DND-41 (cell line): ENCODE results near the gene HBA2.
"Not testable (repeated sequence)": the region's sequence is repeated elsewhere in the genome, so short reads cannot be mapped to it uniquely, and the experiment has no call there.

Experiments
- ATAC-seq: fragments of 200-7000 bp; cut with Tn5 transposase; 3 replicates; pipeline ENCODE4 v1.9.1; 2021; ENCODE audit warnings: low read depth; ENCODE audit not compliant: insufficient read depth
- DNase-seq: peaks from one replicate; pipeline ENCODE4 v3.0.0-alpha.2; 2020
- H2AFZ ChIP-seq: 2 replicates; pipeline ENCODE4 v1.6.0; 2012; ENCODE audit warnings: low read depth, low read length
- H3K27ac ChIP-seq: 2 replicates; pipeline ENCODE4 v1.5.1; 2012; ENCODE audit warnings: low read length, inconsistent platforms
- H3K27me3 ChIP-seq: fragments of 200-600 bp; sonication (generic); 2 replicates; pipeline ENCODE4 v1.6.0; 2012; ENCODE audit warnings: low read length, mild to moderate bottlenecking, inconsistent platforms; ENCODE audit not compliant: insufficient read depth, poor library complexity
- H3K36me3 ChIP-seq: 2 replicates; pipeline ENCODE4 v1.5.1; 2012; ENCODE audit warnings: low read length, inconsistent platforms; ENCODE audit not compliant: insufficient read depth
- H3K4me1 ChIP-seq: 2 replicates; pipeline ENCODE4 v1.5.1; 2012; ENCODE audit warnings: mild to moderate bottlenecking, low read length; ENCODE audit not compliant: insufficient read depth
- H3K4me2 ChIP-seq: 2 replicates; pipeline ENCODE4 v1.6.0; 2012; ENCODE audit warnings: mild to moderate bottlenecking, moderate library complexity, low read length, inconsistent platforms; ENCODE audit not compliant: insufficient read depth
- H3K4me3 ChIP-seq, 2 experiments: fragments of 200-600 bp in 1 of 2; shearing (Covaris generic) in 1 of 2; 2 replicates each; pipeline ENCODE4 v1.5.1; 2012 to 2016; ENCODE audit warnings: inconsistent platforms in 2 of 2, low read length in 2 of 2, mild to moderate bottlenecking in 2 of 2, low read depth in 1 of 2, moderate library complexity in 1 of 2
- H3K79me2 ChIP-seq: 2 replicates; pipeline ENCODE4 v1.6.0; 2012; ENCODE audit warnings: low read length, inconsistent platforms; ENCODE audit not compliant: insufficient read depth
- H3K9ac ChIP-seq: 2 replicates; pipeline ENCODE4 v1.6.0; 2012; ENCODE audit warnings: low read depth, mild to moderate bottlenecking, inconsistent platforms, low read length, moderate library complexity
- H3K9me3 ChIP-seq: 2 replicates; pipeline ENCODE4 v1.5.1; 2012; ENCODE audit warnings: low read length, moderate library complexity, mild to moderate bottlenecking, inconsistent platforms; ENCODE audit not compliant: insufficient read depth, severe bottlenecking
- H4K20me1 ChIP-seq: 2 replicates; pipeline ENCODE4 v1.6.0; 2012; ENCODE audit warnings: low read length; ENCODE audit not compliant: insufficient read depth
- EZH2 ChIP-seq: IDR thresholded peaks from 3 replicates; pipeline ENCODE4 v1.6.1; 2012; ENCODE audit warnings: borderline replicate concordance, low read depth, mild to moderate bottlenecking, moderate library complexity, low read length, inconsistent platforms; ENCODE audit not compliant: severe bottlenecking
- TF ChIP-seq, protein P1 (sequence below): IDR thresholded peaks from 2 replicates; pipeline ENCODE4 v1.5.1; 2012; ENCODE audit warnings: borderline replicate concordance, low read length, moderate library complexity, mild to moderate bottlenecking; ENCODE audit not compliant: poor library complexity, severe bottlenecking; ENCODE audit errors: extremely low read depth

HBA2 gene

DNA sequence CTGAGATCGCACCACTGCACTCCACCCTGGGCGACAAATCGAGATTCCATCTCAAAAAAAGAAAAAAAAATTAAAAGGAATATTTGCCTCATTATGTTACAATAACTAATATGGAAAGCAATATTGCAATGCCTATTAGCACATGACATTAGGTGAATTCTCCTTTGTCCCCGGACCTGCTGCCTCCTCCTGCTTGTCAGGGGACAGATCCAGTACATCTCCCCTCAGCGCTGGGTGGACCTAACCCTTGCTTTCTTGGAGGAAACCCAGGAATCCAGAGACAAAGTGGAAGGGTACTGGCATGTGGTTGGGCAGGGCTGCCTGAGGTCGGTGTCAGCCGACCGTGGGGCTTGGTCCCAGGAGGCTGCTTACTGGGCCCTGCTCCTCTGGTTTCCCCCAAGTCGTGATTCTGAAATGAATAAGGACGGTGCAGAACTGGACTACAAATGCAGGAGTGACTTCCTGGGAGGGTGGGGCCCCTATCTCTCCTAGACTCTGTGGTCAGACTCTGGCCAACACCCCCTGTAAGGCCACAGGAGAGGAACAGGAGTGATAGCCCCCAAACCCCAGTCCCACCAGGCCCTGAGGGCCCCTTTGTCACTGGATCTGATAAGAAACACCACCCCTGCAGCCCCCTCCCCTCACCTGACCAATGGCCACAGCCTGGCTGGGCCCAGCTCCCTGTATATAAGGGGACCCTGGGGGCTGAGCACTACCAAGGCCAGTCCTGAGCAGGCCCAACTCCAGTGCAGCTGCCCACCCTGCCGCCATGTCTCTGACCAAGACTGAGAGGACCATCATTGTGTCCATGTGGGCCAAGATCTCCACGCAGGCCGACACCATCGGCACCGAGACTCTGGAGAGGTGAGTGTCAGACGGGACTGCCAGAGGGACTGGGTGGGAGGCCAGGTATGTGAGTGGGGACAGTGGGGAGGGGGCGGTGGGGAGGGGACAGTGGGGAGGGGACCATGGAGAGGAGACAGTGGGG lies 20.2 kb upstream of the HBA2 start, which contains the start of gene HBZ:
TSS of gene HBZ (plus strand) at position 504 of the 988 bp plus-strand sequence. CDS start at position 770, 266 bp downstream.
- TF ChIP-seq, protein P1, sequence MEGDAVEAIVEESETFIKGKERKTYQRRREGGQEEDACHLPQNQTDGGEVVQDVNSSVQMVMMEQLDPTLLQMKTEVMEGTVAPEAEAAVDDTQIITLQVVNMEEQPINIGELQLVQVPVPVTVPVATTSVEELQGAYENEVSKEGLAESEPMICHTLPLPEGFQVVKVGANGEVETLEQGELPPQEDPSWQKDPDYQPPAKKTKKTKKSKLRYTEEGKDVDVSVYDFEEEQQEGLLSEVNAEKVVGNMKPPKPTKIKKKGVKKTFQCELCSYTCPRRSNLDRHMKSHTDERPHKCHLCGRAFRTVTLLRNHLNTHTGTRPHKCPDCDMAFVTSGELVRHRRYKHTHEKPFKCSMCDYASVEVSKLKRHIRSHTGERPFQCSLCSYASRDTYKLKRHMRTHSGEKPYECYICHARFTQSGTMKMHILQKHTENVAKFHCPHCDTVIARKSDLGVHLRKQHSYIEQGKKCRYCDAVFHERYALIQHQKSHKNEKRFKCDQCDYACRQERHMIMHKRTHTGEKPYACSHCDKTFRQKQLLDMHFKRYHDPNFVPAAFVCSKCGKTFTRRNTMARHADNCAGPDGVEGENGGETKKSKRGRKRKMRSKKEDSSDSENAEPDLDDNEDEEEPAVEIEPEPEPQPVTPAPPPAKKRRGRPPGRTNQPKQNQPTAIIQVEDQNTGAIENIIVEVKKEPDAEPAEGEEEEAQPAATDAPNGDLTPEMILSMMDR, result no peak
- no peak for TF ChIP-seq EZH2
- Histone ChIP-seq H3K79me2 (no peaks in the 10 kb centered on the region), H3K4me1 (no peaks in the 10 kb centered on the region), H3K9ac (no peak within 1 kb of the TSS), H3K4me2 (no peak within 1 kb of the TSS), H3K4me3 (no peak within 1 kb of the TSS), H3K27ac (no peak within 1 kb of the TSS), H3K27me3 (no peaks in the 10 kb centered on the region), H3K36me3 (no peaks in the 10 kb centered on the region), H4K20me1 (0 out of 2 replicates have a peak, but pooled peaks cover 3% of the 10 kb centered on the region), H2AFZ (no peak within 1 kb of the TSS), H3K9me3 (no peaks in the 10 kb centered on the region)
- DNase-seq (no peak), ATAC-seq (no peak)

DNA sequence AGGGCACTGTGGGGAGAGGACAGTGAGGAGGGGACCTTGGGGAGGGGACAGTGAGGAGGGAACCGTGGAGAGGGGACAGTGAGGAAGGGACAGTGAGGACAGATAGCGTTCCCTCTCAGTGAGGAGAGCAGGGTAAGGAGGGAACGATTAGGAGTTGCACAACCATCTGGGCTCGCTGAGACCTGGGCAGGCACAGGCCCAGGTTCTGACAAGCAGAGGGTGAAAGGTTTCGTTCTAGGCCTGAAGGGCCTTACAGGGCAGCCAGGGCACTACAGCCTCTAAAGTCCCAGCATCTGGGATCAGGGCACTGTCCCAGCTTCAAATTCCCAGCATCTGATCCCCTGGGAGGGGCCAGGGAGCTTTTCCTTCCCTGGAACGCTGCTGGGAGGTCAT lies 19.6 kb upstream of the HBA2 start:
- ATAC-seq, H3K4me3 ChIP-seq, H3K27ac ChIP-seq, H3K27me3 ChIP-seq, H3K9me3 ChIP-seq, H4K20me1 ChIP-seq, H3K9ac ChIP-seq, H3K4me1 ChIP-seq, H3K79me2 ChIP-seq, H3K36me3 ChIP-seq, H3K4me2 ChIP-seq, H2AFZ ChIP-seq, DNase-seq: not testable (repeated sequence)

DNA sequence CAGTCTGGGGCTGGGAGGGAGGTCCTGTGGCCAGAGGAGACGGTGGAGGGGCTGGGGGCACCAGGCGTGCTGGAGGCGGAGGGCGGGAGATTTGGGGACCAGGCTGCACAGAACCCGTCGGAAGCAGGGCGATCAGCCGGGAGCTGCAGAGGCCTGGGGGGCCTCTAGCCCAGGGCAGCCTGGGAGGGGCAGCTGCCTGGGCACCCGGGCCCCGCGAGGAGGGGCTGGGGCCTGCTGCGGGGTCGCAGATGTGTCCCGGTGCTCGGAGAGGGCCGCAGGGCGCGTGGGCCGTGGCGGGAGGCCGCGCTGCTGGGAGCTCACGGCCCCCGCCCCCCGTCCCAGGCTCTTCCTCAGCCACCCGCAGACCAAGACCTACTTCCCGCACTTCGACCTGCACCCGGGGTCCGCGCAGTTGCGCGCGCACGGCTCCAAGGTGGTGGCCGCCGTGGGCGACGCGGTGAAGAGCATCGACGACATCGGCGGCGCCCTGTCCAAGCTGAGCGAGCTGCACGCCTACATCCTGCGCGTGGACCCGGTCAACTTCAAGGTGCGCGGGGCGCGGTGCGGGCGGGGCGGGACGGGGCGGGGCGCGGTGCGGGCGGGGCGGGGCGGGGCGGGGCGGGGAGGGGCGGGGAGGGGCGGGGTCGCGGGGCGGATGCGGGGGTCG lies 19.0 kb upstream of the HBA2 start:
- not testable (repeated sequence) for DNase-seq, H3K9ac ChIP-seq, H3K36me3 ChIP-seq

DNA sequence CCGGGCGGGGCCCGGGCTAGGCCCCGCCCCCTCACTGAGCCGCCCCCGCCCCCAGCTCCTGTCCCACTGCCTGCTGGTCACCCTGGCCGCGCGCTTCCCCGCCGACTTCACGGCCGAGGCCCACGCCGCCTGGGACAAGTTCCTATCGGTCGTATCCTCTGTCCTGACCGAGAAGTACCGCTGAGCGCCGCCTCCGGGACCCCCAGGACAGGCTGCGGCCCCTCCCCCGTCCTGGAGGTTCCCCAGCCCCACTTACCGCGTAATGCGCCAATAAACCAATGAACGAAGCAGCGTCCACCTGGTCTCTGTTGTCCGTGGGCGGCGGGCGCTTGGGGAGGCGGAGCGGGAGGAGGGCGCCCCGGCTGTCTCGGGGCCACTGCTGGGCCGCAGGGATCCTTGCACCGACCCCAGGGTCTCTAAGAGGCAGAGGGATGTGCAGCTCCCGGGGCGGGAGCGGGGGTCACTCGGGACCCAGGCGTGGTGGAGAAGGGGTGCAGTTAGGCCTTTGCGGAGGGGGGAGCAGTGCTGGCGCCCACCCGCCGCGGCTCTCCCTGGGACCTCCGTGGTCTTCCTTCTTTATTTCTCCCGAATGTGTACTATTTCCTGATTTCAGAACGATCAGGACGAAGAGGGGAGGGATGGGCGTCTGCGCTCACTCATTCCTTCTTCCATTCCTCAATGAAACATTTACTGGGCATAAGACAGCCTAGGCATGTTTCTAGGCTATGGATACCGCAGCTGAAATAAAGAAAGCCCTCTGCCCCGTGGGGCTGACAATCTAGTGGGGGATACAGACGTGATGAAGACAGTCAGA lies 18.3 kb upstream of the HBA2 start:
- Histone ChIP-seq H3K4me2 (no peak overlapping the region), H3K79me2 (no peaks in the 10 kb centered on the region), H3K9me3 (no peaks in the 10 kb centered on the region), H3K27me3 (no peaks in the 10 kb centered on the region), H3K4me3 (no peak overlapping the region), H3K4me1 (no peaks in the 10 kb centered on the region), H3K36me3 (no peaks in the 10 kb centered on the region), H3K27ac (no peak overlapping the region), H4K20me1 (no peaks in the 10 kb centered on the region), H2AFZ (no peak overlapping the region), H3K9ac (no peak overlapping the region)
- TF ChIP-seq, protein P1, result no peak
- TF ChIP-seq EZH2, result no peak
- no peak for DNase-seq
- ATAC-seq, result no peak

More for the DNA sequence above, 19.0 kb upstream of the HBA2 start:
- not testable (repeated sequence) for H2AFZ ChIP-seq, H3K79me2 ChIP-seq, H4K20me1 ChIP-seq, H3K27ac ChIP-seq, H3K4me2 ChIP-seq, H3K4me1 ChIP-seq, H3K4me3 ChIP-seq, H3K9me3 ChIP-seq, ATAC-seq, H3K27me3 ChIP-seq
